Muscle of back (tissue), 11 donors: ENCODE measurements around the gene APOE. TPM values are rescaled to one million over a fixed set of nuclear protein-coding genes. Genes with fewer than 3 reads are reported as not detected.
A peak's percentile ranks its signal among the peaks of the same experiment; 100 is the strongest.
"Not testable (repeated sequence)": the region's sequence is repeated elsewhere in the genome, so short reads cannot be mapped to it uniquely, and the experiment has no call there.

ENCODE experiments used
- DNase-seq, 3 donors: peaks; one replicate each; pipeline versions ENCODE4 v3.0.0 to v3.0.0-alpha.2; 2013
- polyA plus RNA-seq, 10 donors: library from polyadenylated mRNA; unstranded; fragments of 120-200 nt; gene quantifications; one replicate each; pipeline ENCODE4 v1.2.1, GENCODE V29; 2013; ENCODE audit not compliant: insufficient read length in 10 of 10

Gene APOE
- polyA plus RNA-seq, 10 donors = 24.6 to 53.3 (median 42.1) TPM

- not testable (repeated sequence) for DNase-seq
Observed at GRCh38 chr19:44882619-44883397, 22.8 kb upstream of the APOE start.

GRCh38 chr19:44883922-44884321 is 21.7 kb upstream of the APOE start:
- DNase-seq = no peak

- DNase-seq = no peak
Observed at GRCh38 chr19:44884566-44884965, 21.0 kb upstream of the APOE start.

- DNase-seq = no peak
Observed at GRCh38 chr19:44886141-44886540, 19.5 kb upstream of the APOE start.

- DNase-seq = no peak
Observed at GRCh38 chr19:44887648-44888047, 17.9 kb upstream of the APOE start.

- not testable (repeated sequence) for DNase-seq
Observed at GRCh38 chr19:44888335-44888734, 17.3 kb upstream of the APOE start.

- no peak for DNase-seq
Observed at GRCh38 chr19:44889830-44890365, 15.7 kb upstream of the APOE start.

- peak; percentile 99 to 100 (median 100) for DNase-seq
Observed at GRCh38 chr19:44890366-44891015, 15.1 kb upstream of the APOE start.

- DNase-seq = peak in 1 of 3 donors; percentile 100
Observed at GRCh38 chr19:44891016-44891882, 14.3 kb upstream of the APOE start, which contains the start of gene TOMM40. TSS of gene TOMM40 (plus strand) at chr19:44891254. CDS start at chr19:44891416, 162 bp downstream.

GRCh38 chr19:44892932-44893331 is 12.7 kb upstream of the APOE start:
- DNase-seq = no peak

GRCh38 chr19:44893332-44894051 is 12.1 kb upstream of the APOE start:
- no peak for DNase-seq

- no peak for DNase-seq
Observed at GRCh38 chr19:44894052-44894400, 11.6 kb upstream of the APOE start.

- no peak for DNase-seq
Observed at GRCh38 chr19:44894946-44895345, 10.7 kb upstream of the APOE start.

- no peak for DNase-seq
Observed at GRCh38 chr19:44897835-44898234, 7.8 kb upstream of the APOE start.

- DNase-seq = no peak
Observed at GRCh38 chr19:44900328-44901244, 5.0 kb upstream of the APOE start.

- DNase-seq = no peak
Observed at GRCh38 chr19:44903216-44903601, 2.4 kb upstream of the APOE start.

GRCh38 chr19:44903602-44904425 is 1.8 kb upstream of the APOE start:
- peak; percentile 38 to 87 (median 75) for DNase-seq

- no peak for DNase-seq
Observed at GRCh38 chr19:44904426-44904994, 1.1 kb upstream of the APOE start.

- DNase-seq = no peak
Observed at GRCh38 chr19:44907613-44908012, 2.0 kb downstream of the APOE start.
